WTC11 (cell line): ENCODE data around the gene PRDM12. TPM values are rescaled to one million over a fixed set of nuclear protein-coding genes. Genes with fewer than 3 reads are reported as not detected.

Experiments used
- CBFB ChIP-seq: sonication (generic); formaldehyde crosslinking; IDR thresholded peaks from 2 replicates; pipeline ENCODE4 v1.8.1; 2022; ENCODE audit warnings: mild to moderate bottlenecking, low read depth, missing genetic modification reagents
- CREM ChIP-seq: sonication (generic); formaldehyde crosslinking; IDR thresholded peaks from 2 replicates; pipeline ENCODE4 v1.8.1; 2022; ENCODE audit warnings: mild to moderate bottlenecking, missing genetic modification reagents, moderate library complexity
- CTCF ChIP-seq: fragments of 200-600 bp; IDR thresholded peaks from 2 replicates; pipeline ENCODE4 v1.8.0; 2022; ENCODE audit warnings: antibody characterized with exemption
- E2F1 ChIP-seq: sonication (generic); formaldehyde crosslinking; IDR thresholded peaks from 2 replicates; pipeline ENCODE4 v1.8.0; 2022; ENCODE audit warnings: mild to moderate bottlenecking, missing genetic modification reagents
- E2F4 ChIP-seq: sonication (generic); formaldehyde crosslinking; IDR thresholded peaks from 2 replicates; pipeline ENCODE4 v1.8.1; 2022; ENCODE audit warnings: low read depth, mild to moderate bottlenecking, moderate library complexity, missing genetic modification reagents, borderline replicate concordance
- E2F5 ChIP-seq: sonication (generic); formaldehyde crosslinking; IDR thresholded peaks from 2 replicates; pipeline ENCODE4 v1.8.1; 2022; ENCODE audit warnings: mild to moderate bottlenecking, moderate library complexity, missing genetic modification reagents
- ERG ChIP-seq: fragments of 250-450 bp; sonication (Bioruptor Pico); IDR thresholded peaks from 2 replicates; pipeline ENCODE4 v1.8.0; 2021; ENCODE audit warnings: mild to moderate bottlenecking
- ESRRA ChIP-seq: sonication (generic); formaldehyde crosslinking; IDR thresholded peaks from 2 replicates; pipeline ENCODE4 v1.8.1; 2022; ENCODE audit warnings: mild to moderate bottlenecking, missing genetic modification reagents, borderline replicate concordance
- ETV6 ChIP-seq: sonication (generic); formaldehyde crosslinking; IDR thresholded peaks from 2 replicates; pipeline ENCODE4 v1.8.1; 2022; ENCODE audit warnings: mild to moderate bottlenecking, missing genetic modification reagents
- FOXP1 ChIP-seq: sonication (generic); formaldehyde crosslinking; IDR thresholded peaks from 2 replicates; pipeline ENCODE4 v1.8.0; 2022; ENCODE audit warnings: missing genetic modification reagents, mild to moderate bottlenecking, moderate library complexity, borderline replicate concordance
- MLX ChIP-seq: sonication (generic); formaldehyde crosslinking; IDR thresholded peaks from 2 replicates; pipeline ENCODE4 v1.8.1; 2023; ENCODE audit warnings: mild to moderate bottlenecking, missing genetic modification reagents, moderate library complexity
- MXD4 ChIP-seq: fragments of 250-450 bp; sonication (Bioruptor Pico); IDR thresholded peaks from 2 replicates; pipeline ENCODE4 v1.8.0; 2021; ENCODE audit warnings: mild to moderate bottlenecking, moderate library complexity, borderline replicate concordance
- NFYB ChIP-seq: sonication (generic); formaldehyde crosslinking; conservative IDR thresholded peaks from 2 replicates; pipeline ENCODE4 v1.8.0; 2022; ENCODE audit warnings: low read depth, missing genetic modification reagents
- NR1H2 ChIP-seq: sonication (generic); formaldehyde crosslinking; IDR thresholded peaks from 2 replicates; pipeline ENCODE4 v1.9.0; 2021; ENCODE audit warnings: mild to moderate bottlenecking, moderate library complexity, missing genetic modification reagents
- OVOL2 ChIP-seq: fragments of 250-450 bp; sonication (Bioruptor Pico); IDR thresholded peaks from 2 replicates; pipeline ENCODE4 v1.9.0; 2021; ENCODE audit warnings: mild to moderate bottlenecking, borderline replicate concordance
- RORB ChIP-seq: fragments of 250-450 bp; sonication (Bioruptor Pico); IDR thresholded peaks from 2 replicates; pipeline ENCODE4 v1.9.0; 2021; ENCODE audit warnings: mild to moderate bottlenecking
- SMAD3 ChIP-seq: sonication (generic); formaldehyde crosslinking; IDR thresholded peaks from 2 replicates; pipeline ENCODE4 v1.8.0; 2022; ENCODE audit warnings: missing genetic modification reagents, mild to moderate bottlenecking, borderline replicate concordance
- ZMAT4 ChIP-seq: fragments of 250-450 bp; sonication (Bioruptor Pico); IDR thresholded peaks from 2 replicates; pipeline ENCODE4 v1.9.0; 2021; ENCODE audit warnings: mild to moderate bottlenecking
- ZNF138 ChIP-seq: sonication (generic); formaldehyde crosslinking; conservative IDR thresholded peaks from 2 replicates; pipeline ENCODE4 v1.8.1; 2022; ENCODE audit warnings: mild to moderate bottlenecking, moderate library complexity, missing genetic modification reagents
- ZNF219 ChIP-seq: sonication (generic); formaldehyde crosslinking; IDR thresholded peaks from 2 replicates; pipeline ENCODE4 v1.8.0; 2023; ENCODE audit warnings: missing genetic modification reagents, mild to moderate bottlenecking, borderline replicate concordance
- ZNF317 ChIP-seq: sonication (generic); formaldehyde crosslinking; IDR thresholded peaks from 2 replicates; pipeline ENCODE4 v1.8.1; 2023; ENCODE audit warnings: low read depth, mild to moderate bottlenecking, moderate library complexity, missing genetic modification reagents, borderline replicate concordance
- ZNF416 ChIP-seq: fragments of 250-450 bp; sonication (Bioruptor Pico); IDR thresholded peaks from 2 replicates; pipeline ENCODE4 v1.9.0; 2021; ENCODE audit warnings: mild to moderate bottlenecking, inconsistent platforms
- ZNF423 ChIP-seq: fragments of 250-450 bp; sonication (Bioruptor Pico); IDR thresholded peaks from 2 replicates; pipeline ENCODE4 v2.1.2; 2022; ENCODE audit warnings: mild to moderate bottlenecking, moderate library complexity
- ZNF512 ChIP-seq: sonication (generic); formaldehyde crosslinking; IDR thresholded peaks from 2 replicates; pipeline ENCODE4 v1.8.1; 2022; ENCODE audit warnings: missing genetic modification reagents, borderline replicate concordance
- ZNF532 ChIP-seq: fragments of 250-450 bp; sonication (Bioruptor Pico); IDR thresholded peaks from 2 replicates; pipeline ENCODE4 v1.9.0; 2021; ENCODE audit warnings: mild to moderate bottlenecking, borderline replicate concordance
- total RNA-seq: library from RNA; stranded (reverse); gene quantifications from 3 replicates; pipeline ENCODE4 v1.2.3, GENCODE V29; 2021

Gene PRDM12
- total RNA-seq, 1 experiment from 2014 or later: 0.09 TPM

- TF ChIP-seq E2F4 (CRISPR knock-in tag) (no peak), ZNF512 (no peak), ZMAT4 (no peak), ZNF138 (no peak), CBFB (CRISPR knock-in tag) (0 out of 2 replicates have a peak, but pooled peaks have one; percentile 36), OVOL2 (no peak), CREM (0 out of 2 replicates have a peak, but pooled peaks have one; percentile 19), ESRRA (CRISPR knock-in tag) (no peak), ETV6 (CRISPR knock-in tag) (peak; percentile 32), ZNF423 (CRISPR knock-in tag) (no peak), ERG (CRISPR knock-in tag) (no peak), FOXP1 (CRISPR knock-in tag) (0 out of 2 replicates have a peak, but pooled peaks have one; percentile 34), ZNF532 (CRISPR knock-in tag) (no peak), MLX (CRISPR knock-in tag) (no peak), NFYB (peak; percentile 93), E2F1 (CRISPR knock-in tag) (no peak), MXD4 (CRISPR knock-in tag) (no peak), NR1H2 (CRISPR knock-in tag) (no peak), E2F5 (CRISPR knock-in tag) (0 out of 2 replicates have a peak, but pooled peaks have one; percentile 4), CTCF (no peak), ZNF416 (CRISPR knock-in tag) (no peak), RORB (CRISPR knock-in tag) (no peak), ZNF219 (CRISPR knock-in tag) (no peak), SMAD3 (CRISPR knock-in tag) (no peak), ZNF317 (CRISPR knock-in tag) (no peak)
Measured at GRCh38 chr9:130712564-130713285, 48.3 kb downstream of the PRDM12 start (continued).
